ENCODE measurements around the gene IRAK2.

IRAK2 gene

DNA sequence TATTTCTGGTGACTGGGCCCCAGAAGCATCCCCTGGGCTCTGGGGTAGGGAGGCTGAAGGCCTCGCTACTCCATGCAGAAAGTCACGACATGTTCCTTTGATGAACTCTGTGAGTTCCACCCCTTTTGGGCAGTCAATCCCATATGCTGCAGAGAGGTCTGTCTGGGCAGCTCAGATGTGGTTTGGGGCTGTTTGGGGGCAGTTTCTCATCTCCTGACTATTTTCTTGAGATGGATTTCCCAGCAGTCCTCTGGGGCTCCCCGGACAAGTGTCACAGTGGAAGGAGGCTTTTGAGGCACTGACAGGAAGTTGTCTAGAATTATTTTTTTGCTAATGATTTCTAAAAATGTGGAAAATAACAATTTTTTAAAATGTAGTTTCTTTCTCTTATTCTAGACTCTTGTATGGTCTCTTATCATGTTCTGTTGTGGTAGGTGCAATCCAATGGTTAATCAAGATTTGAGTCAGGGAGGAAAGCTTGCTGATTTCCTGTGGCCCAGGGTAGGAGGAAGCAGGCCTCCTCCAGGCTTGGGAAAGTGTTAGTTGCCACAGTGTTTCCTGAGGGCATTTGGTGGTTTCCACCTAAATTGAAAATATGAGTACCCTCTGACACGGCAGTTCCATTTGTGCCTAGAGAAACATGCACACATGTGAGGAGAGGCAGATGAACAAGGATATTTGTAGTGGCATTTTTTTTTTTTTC, 63.7 kb downstream of the IRAK2 start:
- H4K91ac ChIP-seq (ENCODE audit: low read length) = no peak overlapping the region
- H3K36me3 ChIP-seq (ENCODE audit: control insufficient read depth in 1 of 2, insufficient read depth in 2 of 2, low read depth in 1 of 2, low read length in 2 of 2) = peaks cover 9 to 68% of the 10 kb centered on the region in 2 experiments
- H2BK5ac ChIP-seq (ENCODE audit: low read depth, low read length, poor library complexity, severe bottlenecking) = no peak overlapping the region
- no peak overlapping the region for H2AK5ac ChIP-seq (ENCODE audit: low read length, severe bottlenecking)
- no peak overlapping the region for H3K4me3 ChIP-seq (ENCODE audit: insufficient read depth in 1 of 2, low read depth in 1 of 2, low read length in 2 of 2)
- H3K27me3 ChIP-seq (ENCODE audit: control insufficient read depth in 1 of 2, insufficient read depth in 1 of 2, low read length in 2 of 2) = no peaks in the 10 kb centered on the region
- no peak for DNase-seq
- H3K18ac ChIP-seq (ENCODE audit: low read depth in 1 of 2, low read length in 2 of 2) = no peak overlapping the region
- H3K9me3 ChIP-seq (ENCODE audit: control insufficient read depth, low read length) = no peaks in the 10 kb centered on the region
- no peak overlapping the region for H3K9ac ChIP-seq (ENCODE audit: low read length)
- no peak overlapping the region for H4K8ac ChIP-seq (ENCODE audit: low read length)
- H3K23ac ChIP-seq (ENCODE audit: low read length in 2 of 2) = no peak overlapping the region
- H3K4me1 ChIP-seq (ENCODE audit: control insufficient read depth, insufficient read depth, low read depth, low read length) = peaks cover 2% of the 10 kb centered on the region
- no peak overlapping the region for H2BK15ac ChIP-seq (ENCODE audit: low read depth, poor library complexity, severe bottlenecking)
- no peak overlapping the region for H3K14ac ChIP-seq (ENCODE audit: low read length in 2 of 2)
- WGBS = 95% methylated on average over 3 of the region's 4 CpGs
- no peak overlapping the region for H2BK12ac ChIP-seq (ENCODE audit: low read length in 2 of 2)
- no peak overlapping the region for H3K4me2 ChIP-seq (ENCODE audit: low read length, poor library complexity, severe bottlenecking)
- H3K27ac ChIP-seq (ENCODE audit: low read length, poor library complexity, severe bottlenecking) = no peak overlapping the region
- no peak overlapping the region for H2BK120ac ChIP-seq (ENCODE audit: low read depth, low read length)
- H2AFZ ChIP-seq (ENCODE audit: low read depth, low read length) = no peak overlapping the region
- H3K4ac ChIP-seq (ENCODE audit: low read depth in 1 of 2, low read length in 2 of 2) = no peak overlapping the region
- H3K79me1 ChIP-seq (replicated peaks; ENCODE audit: low read length, poor library complexity, severe bottlenecking) = no peaks in the 10 kb centered on the region

- Histone ChIP-seq H3K27me3 (ENCODE audit: control insufficient read depth in 1 of 2, insufficient read depth in 1 of 2, low read length in 2 of 2) (no peaks in the 10 kb centered on the region), H3K36me3 (ENCODE audit: control insufficient read depth in 1 of 2, insufficient read depth in 2 of 2, low read depth in 1 of 2, low read length in 2 of 2) (peaks cover 18 to 71% of the 10 kb centered on the region in 2 experiments), H2BK15ac (ENCODE audit: low read depth, poor library complexity, severe bottlenecking) (no peak overlapping the region), H3K4me2 (ENCODE audit: low read length, poor library complexity, severe bottlenecking) (no peak overlapping the region), H3K79me1 (replicated peaks; ENCODE audit: low read length, poor library complexity, severe bottlenecking) (no peaks in the 10 kb centered on the region), H3K27ac (ENCODE audit: low read length, poor library complexity, severe bottlenecking) (no peak overlapping the region), H3K23ac (ENCODE audit: low read length in 2 of 2) (no peak overlapping the region), H3K4ac (ENCODE audit: low read depth in 1 of 2, low read length in 2 of 2) (no peak overlapping the region), H3K14ac (ENCODE audit: low read length in 2 of 2) (no peak overlapping the region), H4K8ac (ENCODE audit: low read length) (no peak overlapping the region), H3K9ac (ENCODE audit: low read length) (no peak overlapping the region), H2BK12ac (ENCODE audit: low read length in 2 of 2) (no peak overlapping the region), H3K4me1 (ENCODE audit: control insufficient read depth, insufficient read depth, low read depth, low read length) (no peaks in the 10 kb centered on the region), H2BK120ac (ENCODE audit: low read depth, low read length) (no peak overlapping the region), H4K91ac (ENCODE audit: low read length) (no peak overlapping the region), H2AFZ (ENCODE audit: low read depth, low read length) (no peak overlapping the region), H3K4me3 (ENCODE audit: insufficient read depth in 1 of 2, low read depth in 1 of 2, low read length in 2 of 2) (no peak overlapping the region), H3K9me3 (ENCODE audit: control insufficient read depth, low read length) (no peaks in the 10 kb centered on the region), H2BK5ac (ENCODE audit: low read depth, low read length, poor library complexity, severe bottlenecking) (no peak overlapping the region), H3K18ac (ENCODE audit: low read depth in 1 of 2, low read length in 2 of 2) (no peak overlapping the region), H2AK5ac (ENCODE audit: low read length, severe bottlenecking) (no peak overlapping the region)
- no peak for DNase-seq
- WGBS = 95% methylated on average over 6 of the region's 7 CpGs
Measured at GRCh38 chr3:10229576-10229975, 64.9 kb downstream of the IRAK2 start.

DNA sequence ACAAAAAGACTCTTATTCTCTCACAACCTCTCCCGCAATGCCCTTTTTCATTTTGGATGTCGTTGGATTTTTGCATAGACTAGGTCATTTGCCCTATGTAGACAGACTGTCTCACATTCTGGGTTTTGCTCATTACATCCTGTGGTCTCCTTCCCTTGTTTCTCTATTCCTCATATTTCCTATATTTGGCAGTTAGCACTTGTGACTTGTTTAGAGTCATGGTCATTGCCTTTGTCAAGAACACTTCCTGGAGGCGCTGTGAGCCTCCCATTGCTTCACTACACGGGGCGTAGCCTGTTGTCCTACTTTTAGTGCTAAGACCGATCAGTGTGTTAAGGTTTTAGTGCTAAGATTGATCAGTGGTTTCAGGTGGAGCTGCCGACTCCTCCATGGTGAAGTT, 67.4 kb downstream of the IRAK2 start:
- Histone ChIP-seq H2AFZ (ENCODE audit: low read depth, low read length) (no peak overlapping the region), H3K4me2 (ENCODE audit: low read length, poor library complexity, severe bottlenecking) (no peak overlapping the region), H3K4me1 (ENCODE audit: control insufficient read depth, insufficient read depth, low read depth, low read length) (no peaks in the 10 kb centered on the region), H3K18ac (ENCODE audit: low read depth in 1 of 2, low read length in 2 of 2) (no peak overlapping the region), H3K23ac (ENCODE audit: low read length in 2 of 2) (no peak overlapping the region), H3K27ac (ENCODE audit: low read length, poor library complexity, severe bottlenecking) (no peak overlapping the region), H2BK12ac (ENCODE audit: low read length in 2 of 2) (no peak overlapping the region), H2AK5ac (ENCODE audit: low read length, severe bottlenecking) (no peak overlapping the region), H4K91ac (ENCODE audit: low read length) (no peak overlapping the region), H3K14ac (ENCODE audit: low read length in 2 of 2) (no peak overlapping the region), H4K8ac (ENCODE audit: low read length) (no peak overlapping the region), H3K79me1 (replicated peaks; ENCODE audit: low read length, poor library complexity, severe bottlenecking) (no peaks in the 10 kb centered on the region), H3K36me3 (ENCODE audit: control insufficient read depth in 1 of 2, insufficient read depth in 2 of 2, low read depth in 1 of 2, low read length in 2 of 2) (peaks cover 27 to 83% of the 10 kb centered on the region in 2 experiments), H3K9me3 (ENCODE audit: control insufficient read depth, low read length) (no peaks in the 10 kb centered on the region), H3K27me3 (ENCODE audit: control insufficient read depth in 1 of 2, insufficient read depth in 1 of 2, low read length in 2 of 2) (no peaks in the 10 kb centered on the region), H3K4me3 (ENCODE audit: insufficient read depth in 1 of 2, low read depth in 1 of 2, low read length in 2 of 2) (no peak overlapping the region), H2BK15ac (ENCODE audit: low read depth, poor library complexity, severe bottlenecking) (no peak overlapping the region), H3K9ac (ENCODE audit: low read length) (no peak overlapping the region), H2BK5ac (ENCODE audit: low read depth, low read length, poor library complexity, severe bottlenecking) (no peak overlapping the region), H2BK120ac (ENCODE audit: low read depth, low read length) (no peak overlapping the region), H3K4ac (ENCODE audit: low read depth in 1 of 2, low read length in 2 of 2) (no peak overlapping the region)
- 87% methylated on average over 7 of the region's 7 CpGs for WGBS
- DNase-seq = no peak

DNA sequence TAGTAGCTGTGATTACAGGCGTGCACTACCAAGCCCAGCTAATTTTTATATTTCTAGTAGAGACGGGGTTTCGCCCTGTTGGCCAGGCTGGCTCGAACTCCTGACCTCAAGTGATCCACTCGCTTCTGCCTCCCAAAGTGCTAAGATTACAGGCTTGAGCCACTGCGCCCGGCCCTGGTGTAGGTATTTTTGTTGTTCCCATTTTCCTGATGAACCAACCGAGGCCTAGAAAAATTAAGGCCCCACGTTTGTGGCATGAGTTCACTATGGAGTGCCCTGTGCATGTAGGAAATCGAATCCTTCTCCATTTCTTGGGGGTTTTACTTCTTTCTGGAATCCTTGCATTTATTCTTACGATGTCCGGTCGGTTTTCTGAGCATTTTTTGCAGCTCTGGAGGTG, 69.3 kb downstream of the IRAK2 start:
- Histone ChIP-seq H2BK12ac (ENCODE audit: low read length in 2 of 2) (no peak overlapping the region), H2AK5ac (ENCODE audit: low read length, severe bottlenecking) (no peak overlapping the region), H3K27me3 (ENCODE audit: control insufficient read depth in 1 of 2, insufficient read depth in 1 of 2, low read length in 2 of 2) (no peaks in the 10 kb centered on the region), H4K91ac (ENCODE audit: low read length) (no peak overlapping the region), H2BK5ac (ENCODE audit: low read depth, low read length, poor library complexity, severe bottlenecking) (no peak overlapping the region), H3K9ac (ENCODE audit: low read length) (no peak overlapping the region), H3K18ac (ENCODE audit: low read depth in 1 of 2, low read length in 2 of 2) (no peak overlapping the region), H2AFZ (ENCODE audit: low read depth, low read length) (no peak overlapping the region), H3K36me3 (ENCODE audit: control insufficient read depth in 1 of 2, insufficient read depth in 2 of 2, low read depth in 1 of 2, low read length in 2 of 2) (peaks cover 30 to 82% of the 10 kb centered on the region in 2 experiments), H3K4ac (ENCODE audit: low read depth in 1 of 2, low read length in 2 of 2) (no peak overlapping the region), H3K23ac (ENCODE audit: low read length in 2 of 2) (no peak overlapping the region), H3K4me2 (ENCODE audit: low read length, poor library complexity, severe bottlenecking) (no peak overlapping the region), H2BK15ac (ENCODE audit: low read depth, poor library complexity, severe bottlenecking) (no peak overlapping the region), H3K14ac (ENCODE audit: low read length in 2 of 2) (no peak overlapping the region), H3K79me1 (replicated peaks; ENCODE audit: low read length, poor library complexity, severe bottlenecking) (no peaks in the 10 kb centered on the region), H3K4me1 (ENCODE audit: control insufficient read depth, insufficient read depth, low read depth, low read length) (no peaks in the 10 kb centered on the region), H3K9me3 (ENCODE audit: control insufficient read depth, low read length) (no peaks in the 10 kb centered on the region), H2BK120ac (ENCODE audit: low read depth, low read length) (no peak overlapping the region), H4K8ac (ENCODE audit: low read length) (no peak overlapping the region), H3K4me3 (ENCODE audit: insufficient read depth in 1 of 2, low read depth in 1 of 2, low read length in 2 of 2) (no peak overlapping the region), H3K27ac (ENCODE audit: low read length, poor library complexity, severe bottlenecking) (no peak overlapping the region)
- WGBS = 96% methylated on average over 13 of the region's 13 CpGs
- no peak for DNase-seq

All from mesenchymal stem cell (in vitro differentiated cells and primary cell).